Ascending aorta (tissue), 2 donors: ENCODE measurements around the gene GPR25. TPM values are rescaled to one million over a fixed set of nuclear protein-coding genes. Genes with fewer than 3 reads are reported as not detected.

Experiments
- DNase-seq, 2 donors: peaks; one replicate each; pipeline ENCODE4 v3.0.0-alpha.2; 2019; ENCODE audit warnings: low spot score in 2 of 2
- H3K27ac ChIP-seq, 2 donors: fragments of 200-600 bp; sonication (generic); one replicate each; pipeline ENCODE4 v1.5.1; 2016 to 2017; ENCODE audit warnings: mild to moderate bottlenecking in 1 of 2
- H3K27me3 ChIP-seq: fragments of 200-600 bp; sonication (generic); one replicate; pipeline ENCODE4 v1.5.1; 2017
- H3K36me3 ChIP-seq, 2 donors: fragments of 200-600 bp; sonication (generic); one replicate each; pipeline ENCODE4 v1.5.1; 2016
- H3K4me1 ChIP-seq, 2 donors: fragments of 200-600 bp; sonication (generic); one replicate each; pipeline ENCODE4 v1.5.1; 2016 to 2017; ENCODE audit warnings: mild to moderate bottlenecking in 1 of 2
- H3K4me3 ChIP-seq, 2 donors: fragments of 200-600 bp; sonication (generic); one replicate each; pipeline ENCODE4 v1.5.1; 2016 to 2017; ENCODE audit warnings: mild to moderate bottlenecking in 1 of 2
- H3K9me3 ChIP-seq, 2 donors: fragments of 200-600 bp; sonication (generic); one replicate each; pipeline ENCODE4 v1.5.1; 2016
- intact Hi-C: fragments of 100-400 bp; cut with DNase I; formaldehyde crosslinking; loops from one replicate; pipeline ENCODE4 v1.15.1; 2023
- total RNA-seq: library from RNA; depleted of rRNA; stranded (reverse); fragments of >200 nt; gene quantifications from one replicate; pipeline ENCODE4 v1.1.0, GENCODE V29; 2016
- TF ChIP-seq, protein P1 (sequence below), 3 experiments: fragments of 200-600 bp in 2 of 3; fragments of 450-650 bp in 1 of 3; sonication (generic) in 2 of 3; IDR thresholded peaks; one replicate each; pipeline ENCODE4 v1.5.1; 2016 to 2019; ENCODE audit warnings: antibody characterized with exemption in 3 of 3, mild to moderate bottlenecking in 1 of 3, moderate library complexity in 1 of 3

Gene GPR25
- total RNA-seq, 1 donor from 2014 or later: not detected

DNA sequence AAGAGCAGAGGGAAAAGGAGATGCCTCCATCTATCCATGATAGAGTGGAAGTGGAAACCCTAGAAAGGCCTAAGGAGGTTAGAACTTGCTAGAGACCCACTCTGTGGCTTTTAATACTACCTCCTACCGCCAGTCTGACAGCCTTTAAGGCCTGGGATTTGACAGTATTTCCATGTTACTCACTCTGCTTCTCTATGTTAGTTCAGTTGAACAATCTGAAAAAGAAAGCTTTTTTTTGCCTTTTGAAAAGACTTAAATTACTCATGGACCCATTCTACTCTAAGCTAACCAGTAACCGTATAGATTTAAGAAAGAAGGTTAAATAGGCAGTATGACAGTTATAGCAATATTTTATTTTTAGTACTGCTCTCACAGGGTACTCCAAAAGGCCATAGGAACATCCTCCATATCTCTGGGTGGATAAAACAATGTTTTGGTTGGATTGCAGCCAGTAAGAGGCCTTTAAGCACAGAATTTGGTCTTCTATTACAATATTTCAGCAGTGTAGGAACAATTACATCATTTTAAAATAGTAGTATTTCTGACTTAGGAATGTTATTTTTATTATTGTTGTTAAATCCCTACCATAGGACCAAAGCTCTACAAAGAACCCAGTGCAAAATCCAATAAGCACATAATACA lies 15.9 kb upstream of the GPR25 start:
- peaks cover 44 to 53% of the 10 kb centered on the region in 2 donors for H3K36me3 ChIP-seq
- TF ChIP-seq, protein P1, sequence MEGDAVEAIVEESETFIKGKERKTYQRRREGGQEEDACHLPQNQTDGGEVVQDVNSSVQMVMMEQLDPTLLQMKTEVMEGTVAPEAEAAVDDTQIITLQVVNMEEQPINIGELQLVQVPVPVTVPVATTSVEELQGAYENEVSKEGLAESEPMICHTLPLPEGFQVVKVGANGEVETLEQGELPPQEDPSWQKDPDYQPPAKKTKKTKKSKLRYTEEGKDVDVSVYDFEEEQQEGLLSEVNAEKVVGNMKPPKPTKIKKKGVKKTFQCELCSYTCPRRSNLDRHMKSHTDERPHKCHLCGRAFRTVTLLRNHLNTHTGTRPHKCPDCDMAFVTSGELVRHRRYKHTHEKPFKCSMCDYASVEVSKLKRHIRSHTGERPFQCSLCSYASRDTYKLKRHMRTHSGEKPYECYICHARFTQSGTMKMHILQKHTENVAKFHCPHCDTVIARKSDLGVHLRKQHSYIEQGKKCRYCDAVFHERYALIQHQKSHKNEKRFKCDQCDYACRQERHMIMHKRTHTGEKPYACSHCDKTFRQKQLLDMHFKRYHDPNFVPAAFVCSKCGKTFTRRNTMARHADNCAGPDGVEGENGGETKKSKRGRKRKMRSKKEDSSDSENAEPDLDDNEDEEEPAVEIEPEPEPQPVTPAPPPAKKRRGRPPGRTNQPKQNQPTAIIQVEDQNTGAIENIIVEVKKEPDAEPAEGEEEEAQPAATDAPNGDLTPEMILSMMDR (IDR thresholded peaks at IDR 0.05): no peak
- no peak for DNase-seq

DNA sequence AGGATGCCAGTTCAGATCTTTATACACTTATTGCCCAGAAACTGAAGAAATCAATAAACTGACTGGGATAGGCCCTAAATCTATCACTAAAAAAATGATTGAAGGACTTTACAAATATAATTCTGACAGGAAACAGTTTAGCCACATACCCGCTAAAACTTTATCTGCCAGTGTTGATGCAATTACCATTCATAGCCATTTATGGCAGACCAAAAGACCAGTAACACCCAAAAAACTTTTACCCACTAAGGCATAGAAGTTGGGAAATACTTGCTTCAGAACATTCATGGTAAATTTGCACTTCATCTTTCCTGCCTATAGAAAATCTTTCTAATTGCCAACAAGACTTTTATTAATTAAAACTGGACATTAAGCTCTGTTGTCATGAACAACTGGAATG lies 15.0 kb upstream of the GPR25 start:
- TF ChIP-seq, protein P1 (IDR thresholded peaks at IDR 0.05): no peak
- H3K4me3 ChIP-seq: no peak overlapping the region
- no peaks in the 10 kb centered on the region for H3K9me3 ChIP-seq
- intact Hi-C loops: no loop called here
- no peak overlapping the region for H3K27ac ChIP-seq
- no peaks in the 10 kb centered on the region for H3K27me3 ChIP-seq
- DNase-seq: no peak
- H3K4me1 ChIP-seq: no peaks in the 10 kb centered on the region
- H3K36me3 ChIP-seq: peaks cover 38 to 58% of the 10 kb centered on the region in 2 donors

More for the DNA sequence above, 15.9 kb upstream of the GPR25 start:
- no peak overlapping the region for H3K4me3 ChIP-seq
- no peaks in the 10 kb centered on the region for H3K9me3 ChIP-seq
- H3K27me3 ChIP-seq: no peaks in the 10 kb centered on the region
- no peak overlapping the region for H3K27ac ChIP-seq
- no peaks in the 10 kb centered on the region for H3K4me1 ChIP-seq
- intact Hi-C loops: no loop called here

DNA sequence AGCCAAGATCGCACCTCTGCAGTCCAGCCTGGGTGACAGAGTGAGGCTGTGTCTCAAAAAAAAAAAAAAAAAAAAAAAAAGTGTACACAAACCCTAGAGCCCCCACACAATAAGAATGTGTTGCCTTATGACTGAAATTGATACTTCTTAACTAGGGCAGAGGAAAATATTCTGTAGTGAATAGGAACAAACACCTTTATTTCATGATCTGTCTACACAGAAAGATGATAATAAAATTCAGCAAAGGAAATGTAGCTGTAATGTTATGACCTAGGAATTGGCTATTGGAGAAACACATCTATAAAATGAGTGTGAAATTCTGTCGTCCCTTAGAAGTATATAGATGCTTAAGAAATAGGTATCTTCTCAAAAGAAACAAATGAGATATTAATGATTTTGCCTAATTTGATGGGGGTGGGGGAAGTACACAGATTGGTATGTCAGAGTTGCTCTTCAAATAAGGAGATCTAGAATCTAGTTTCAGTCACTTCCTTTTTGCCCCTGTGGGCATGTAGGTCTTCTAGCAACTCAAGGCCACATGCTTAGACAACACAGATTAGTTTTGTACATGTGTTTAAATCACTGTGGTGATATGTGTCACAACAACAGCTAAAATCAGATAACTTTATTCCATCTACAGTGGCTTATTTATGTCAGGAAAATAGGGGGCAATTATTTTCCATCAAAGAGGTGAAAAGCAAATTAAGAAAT lies 10.7 kb upstream of the GPR25 start:
- H3K4me1 ChIP-seq: no peaks in the 10 kb centered on the region
- H3K36me3 ChIP-seq: peaks cover 9 to 28% of the 10 kb centered on the region in 2 donors
- intact Hi-C loops: no loop called here
- TF ChIP-seq, protein P1 (IDR thresholded peaks at IDR 0.05): no peak
- no peak for DNase-seq
- H3K27me3 ChIP-seq: no peaks in the 10 kb centered on the region
- H3K27ac ChIP-seq: no peak overlapping the region
- no peak overlapping the region for H3K4me3 ChIP-seq
- H3K9me3 ChIP-seq: no peaks in the 10 kb centered on the region

DNA sequence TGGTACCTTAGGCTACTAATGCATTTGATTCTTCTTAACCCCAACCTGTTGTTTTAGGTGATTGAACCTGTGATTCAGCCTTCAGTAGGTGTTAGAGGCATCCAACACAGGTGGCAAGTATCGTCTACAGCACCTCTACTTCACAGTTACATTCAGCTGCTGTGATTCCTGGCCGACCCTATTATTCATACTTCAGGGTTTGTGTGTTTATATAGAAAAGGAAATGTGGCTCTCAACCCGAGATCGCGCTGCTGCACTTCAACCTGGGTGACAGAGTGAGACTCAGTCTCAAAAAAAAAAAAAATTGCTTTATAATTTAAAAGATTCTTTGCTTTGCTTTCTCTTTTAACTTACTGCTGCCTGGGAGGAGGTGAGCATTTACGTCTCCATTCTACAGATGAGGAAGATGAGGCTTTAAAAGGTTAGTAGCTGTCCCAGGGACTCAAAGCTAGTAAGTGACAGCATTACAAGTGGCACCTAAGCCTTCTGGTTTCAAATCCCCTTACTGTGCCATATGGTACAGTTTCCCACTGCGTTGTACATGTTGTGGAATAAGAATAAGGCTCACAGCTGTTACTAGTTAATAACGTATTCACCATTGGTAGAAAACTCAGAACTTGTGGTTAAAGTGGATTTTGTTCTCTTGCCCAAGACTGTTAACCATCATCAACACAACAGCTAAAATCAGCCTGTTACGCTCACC lies 9.9 kb upstream of the GPR25 start:
- Histone ChIP-seq H3K4me3 (no peak overlapping the region), H3K27ac (no peak overlapping the region), H3K9me3 (no peaks in the 10 kb centered on the region), H3K36me3 (peaks cover 5 to 20% of the 10 kb centered on the region in 2 donors), H3K4me1 (no peaks in the 10 kb centered on the region), H3K27me3 (no peaks in the 10 kb centered on the region)
- DNase-seq: no peak
- TF ChIP-seq, protein P1 (IDR thresholded peaks at IDR 0.05): no peak
- intact Hi-C loops: no loop called here

DNA sequence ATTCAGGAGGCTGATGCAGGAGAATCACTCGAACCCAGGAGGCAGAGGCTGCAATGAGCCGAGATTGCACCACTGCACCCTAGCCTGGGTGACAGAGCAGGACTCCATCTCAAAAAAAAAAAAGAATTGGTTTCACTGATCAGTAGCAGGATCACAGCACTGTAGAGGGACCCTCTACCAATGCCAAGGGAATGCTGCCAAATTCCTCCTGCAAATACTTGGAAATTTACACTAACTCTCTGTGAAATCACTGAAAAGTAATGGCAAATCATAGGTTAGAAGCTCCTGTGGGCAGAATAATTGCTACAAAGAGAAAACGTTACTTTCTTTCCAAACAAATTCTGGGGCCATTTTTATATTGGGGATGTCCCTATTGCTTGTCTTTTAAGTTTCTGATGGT lies 6.7 kb upstream of the GPR25 start:
- H3K27me3 ChIP-seq: no peaks in the 10 kb centered on the region
- H3K36me3 ChIP-seq: peaks cover 0 to 16% of the 10 kb centered on the region in 2 donors
- H3K27ac ChIP-seq: no peak overlapping the region
- H3K4me3 ChIP-seq: no peak overlapping the region
- TF ChIP-seq, protein P1 (IDR thresholded peaks at IDR 0.05): no peak
- H3K9me3 ChIP-seq: no peaks in the 10 kb centered on the region
- intact Hi-C loops: no loop called here
- no peak for DNase-seq
- no peaks in the 10 kb centered on the region for H3K4me1 ChIP-seq
